ENCODE data around the gene NHERF1. TPM values are rescaled to one million over a fixed set of nuclear protein-coding genes. Genes with fewer than 3 reads are reported as not detected.

The NHERF1 gene
- polyA plus RNA-seq (30.6 to 48.8 TPM (median 45.6 TPM) in 3 replicates), polyA minus RNA-seq (37.5 to 59.3 TPM (median 43.8 TPM) in 3 replicates)
- 11.9 TPM for polyA plus RNA-seq (2011; ENCODE audit: low read depth)
- 36.4 and 42.2 TPM in 2 replicates for polyA plus RNA-seq (2011; cell fraction: cytosol; rRNA removed)
- polyA plus RNA-seq (2011; cell fraction: nucleus; rRNA removed), result 33.6 and 37.3 TPM in 2 replicates
- 28.0 and 41.5 TPM in 2 replicates for polyA plus RNA-seq (2012; ENCODE audit: low replicate concordance)
- 28.4 TPM for polyA minus RNA-seq (2011; cell fraction: cytosol; rRNA and poly(A)+ RNA removed)
- polyA minus RNA-seq (2011; cell fraction: nucleus; rRNA and poly(A)+ RNA removed), result 11.5 and 12.3 TPM in 2 replicates

- H3K9me1 ChIP-seq (ENCODE audit: control insufficient read depth, extremely low read depth, insufficient read depth, low read length), result peaks cover 5% of the 10 kb centered on the region
- H3K79me2 ChIP-seq (ENCODE audit: control insufficient read depth, insufficient read depth, low read length), result peaks cover 48% of the 10 kb centered on the region
- TF ChIP-seq CTCF (optimal IDR thresholded peaks at IDR 0.05 in 1 of 3, IDR thresholded peaks at IDR 0.05 in 1 of 3, conservative IDR thresholded peaks at IDR 0.05 in 1 of 3; ENCODE audit: extremely low read depth in 1 of 3, insufficient read depth in 2 of 3, low read length in 3 of 3) (peak in 2 of 3 experiments; percentile 7 to 48), EZH2 (IDR thresholded peaks at IDR 0.05; ENCODE audit: low read length) (no peak)
- FAIRE-seq (no peak), DNase-seq (ENCODE audit: low read depth, low spot score) (no peak)
- peak within 1 kb of the TSS; percentile 95 for H3K4me2 ChIP-seq (ENCODE audit: control insufficient read depth, extremely low read depth, insufficient read depth, low read depth, low read length)
- H3K27ac ChIP-seq (ENCODE audit: control insufficient read depth, insufficient read depth, low read length), result peak within 1 kb of the TSS; percentile 58
- dilution Hi-C loops (cut with MboI; ENCODE audit: extremely low pct_ligation_motif_present, low sequenced_read_pairs), result no loop called here
- peaks cover 20% of the 10 kb centered on the region for H3K4me1 ChIP-seq (ENCODE audit: control insufficient read depth, extremely low read depth, insufficient read depth, low read length)
- no peaks in the 10 kb centered on the region for H3K27me3 ChIP-seq (ENCODE audit: control insufficient read depth, extremely low read depth, insufficient read depth, low read length)
- H3K9ac ChIP-seq (ENCODE audit: control insufficient read depth, extremely low read depth, insufficient read depth, low read length), result peak within 1 kb of the TSS; percentile 73
- H3K36me3 ChIP-seq (ENCODE audit: control insufficient read depth in 2 of 2, extremely low read depth in 1 of 2, insufficient read depth in 2 of 2, low read length in 2 of 2), result no peaks in the 10 kb centered on the region
- H4K20me1 ChIP-seq (ENCODE audit: control insufficient read depth, extremely low read depth, insufficient read depth, low read length), result no peaks in the 10 kb centered on the region
- peak within 1 kb of the TSS; percentile 81 to 93 (median 88) for H3K4me3 ChIP-seq (ENCODE audit: control insufficient read depth in 2 of 3, extremely low read depth in 1 of 3, insufficient read depth in 2 of 3, low read depth in 1 of 3, low read length in 3 of 3)
- H2AFZ ChIP-seq (ENCODE audit: control insufficient read depth, low read length), result peak within 1 kb of the TSS; percentile 62
- no peaks in the 10 kb centered on the region for H3K9me3 ChIP-seq (ENCODE audit: control insufficient read depth, low read depth, low read length)
Observed at GRCh38 chr17:74748529-74749278, at the start of gene NHERF1. Gene NHERF1 (plus strand): TSS chr17:74748628. CDS start chr17:74748847, 219 bp downstream.

- no peaks in the 10 kb centered on the region for H3K27me3 ChIP-seq (ENCODE audit: control insufficient read depth, extremely low read depth, insufficient read depth, low read length)
- H3K4me2 ChIP-seq (ENCODE audit: control insufficient read depth, extremely low read depth, insufficient read depth, low read depth, low read length), result no peak overlapping the region
- no peaks in the 10 kb centered on the region for H3K36me3 ChIP-seq (ENCODE audit: control insufficient read depth in 2 of 2, extremely low read depth in 1 of 2, insufficient read depth in 2 of 2, low read length in 2 of 2)
- H3K4me3 ChIP-seq (ENCODE audit: control insufficient read depth in 2 of 3, extremely low read depth in 1 of 3, insufficient read depth in 2 of 3, low read depth in 1 of 3, low read length in 3 of 3), result no peak overlapping the region
- no peaks in the 10 kb centered on the region for H3K9me1 ChIP-seq (ENCODE audit: control insufficient read depth, extremely low read depth, insufficient read depth, low read length)
- no peak overlapping the region for H3K9ac ChIP-seq (ENCODE audit: control insufficient read depth, extremely low read depth, insufficient read depth, low read length)
- DNase-seq (ENCODE audit: low read depth, low spot score) (no peak), FAIRE-seq (no peak)
- TF ChIP-seq CTCF (optimal IDR thresholded peaks at IDR 0.05 in 1 of 3, IDR thresholded peaks at IDR 0.05 in 1 of 3, conservative IDR thresholded peaks at IDR 0.05 in 1 of 3; ENCODE audit: extremely low read depth in 1 of 3, insufficient read depth in 2 of 3, low read length in 3 of 3) (no peak), EZH2 (IDR thresholded peaks at IDR 0.05; ENCODE audit: low read length) (no peak)
- no peaks in the 10 kb centered on the region for H3K9me3 ChIP-seq (ENCODE audit: control insufficient read depth, low read depth, low read length)
- no peak overlapping the region for H2AFZ ChIP-seq (ENCODE audit: control insufficient read depth, low read length)
- dilution Hi-C loops (cut with MboI; ENCODE audit: extremely low pct_ligation_motif_present, low sequenced_read_pairs), result no loop called here
- H4K20me1 ChIP-seq (ENCODE audit: control insufficient read depth, extremely low read depth, insufficient read depth, low read length), result no peaks in the 10 kb centered on the region
- no peaks in the 10 kb centered on the region for H3K79me2 ChIP-seq (ENCODE audit: control insufficient read depth, insufficient read depth, low read length)
- no peaks in the 10 kb centered on the region for H3K4me1 ChIP-seq (ENCODE audit: control insufficient read depth, extremely low read depth, insufficient read depth, low read length)
- no peak overlapping the region for H3K27ac ChIP-seq (ENCODE audit: control insufficient read depth, insufficient read depth, low read length)
Observed at GRCh38 chr17:74699236-74699635, 49.2 kb upstream of the NHERF1 start.
